Osteocyte (in vitro differentiated cells): Measurements from ENCODE around the gene CSTB. TPM values are rescaled to one million over a fixed set of nuclear protein-coding genes. Genes with fewer than 3 reads are reported as not detected.

Experiments used
- DNase-seq: peaks from one replicate; pipeline ENCODE4 v3.0.0; 2021; ENCODE audit warnings: mixed read lengths; ENCODE audit not compliant: unreplicated experiment; ENCODE audit errors: extremely low spot score
- H3K27ac Mint-ChIP-seq: one replicate; pipeline ENCODE4 v1.8.0; 2021; ENCODE audit warnings: mild to moderate bottlenecking, mixed read lengths; ENCODE audit not compliant: unreplicated experiment
- H3K27me3 Mint-ChIP-seq: one replicate; pipeline ENCODE4 v1.8.0; 2021; ENCODE audit warnings: mixed read lengths; ENCODE audit not compliant: unreplicated experiment
- H3K36me3 Mint-ChIP-seq: one replicate; pipeline ENCODE4 v1.8.0; 2021; ENCODE audit warnings: mixed read lengths; ENCODE audit not compliant: unreplicated experiment
- H3K4me1 Mint-ChIP-seq: one replicate; pipeline ENCODE4 v1.8.0; 2021; ENCODE audit warnings: mixed read lengths; ENCODE audit not compliant: unreplicated experiment
- H3K4me3 Mint-ChIP-seq: one replicate; pipeline ENCODE4 v1.8.0; 2021; ENCODE audit warnings: mild to moderate bottlenecking, moderate library complexity, mixed read lengths; ENCODE audit not compliant: unreplicated experiment
- H3K9me3 Mint-ChIP-seq: one replicate; pipeline ENCODE4 v1.8.0; 2021; ENCODE audit warnings: mixed read lengths; ENCODE audit not compliant: unreplicated experiment
- CTCF ChIP-seq: fragments of 200-600 bp; sonication (generic); IDR thresholded peaks from 2 replicates; pipeline ENCODE4 v1.5.0; 2021; ENCODE audit warnings: antibody characterized with exemption, mild to moderate bottlenecking, moderate library complexity
- total RNA-seq: library from RNA; stranded (reverse); gene quantifications from 2 replicates; pipeline ENCODE4 v1.2.1, GENCODE V29; 2021

Gene CSTB
- total RNA-seq, 1 donor from 2014 or later = 59.1 TPM

- no peak overlapping the region for H3K27ac Mint-ChIP-seq
- H3K4me3 Mint-ChIP-seq = no peak overlapping the region
- peaks cover 56% of the 10 kb centered on the region for H3K36me3 Mint-ChIP-seq
- H3K4me1 Mint-ChIP-seq = no peaks in the 10 kb centered on the region
- no peak for DNase-seq
- TF ChIP-seq CTCF = no peak
- H3K9me3 Mint-ChIP-seq = no peaks in the 10 kb centered on the region
- H3K27me3 Mint-ChIP-seq = no peaks in the 10 kb centered on the region
These were observed 24.0 kb upstream of the CSTB start for GRCh38 chr21:43800124-43800523.

GRCh38 chr21:43799301-43799840, 23.3 kb upstream of the CSTB start:
- Mint-ChIP-seq H3K4me1 (no peaks in the 10 kb centered on the region), H3K27ac (no peak overlapping the region), H3K9me3 (no peaks in the 10 kb centered on the region), H3K4me3 (no peak overlapping the region), H3K36me3 (peaks cover 59% of the 10 kb centered on the region), H3K27me3 (no peaks in the 10 kb centered on the region)
- no peak for DNase-seq
- no peak for TF ChIP-seq CTCF

GRCh38 chr21:43797925-43798715, 22.0 kb upstream of the CSTB start:
- no peak overlapping the region for H3K4me3 Mint-ChIP-seq
- H3K9me3 Mint-ChIP-seq = no peaks in the 10 kb centered on the region
- H3K27me3 Mint-ChIP-seq = no peaks in the 10 kb centered on the region
- no peak for DNase-seq
- H3K27ac Mint-ChIP-seq = no peak overlapping the region
- no peak for TF ChIP-seq CTCF
- no peaks in the 10 kb centered on the region for H3K4me1 Mint-ChIP-seq
- peaks cover 58% of the 10 kb centered on the region for H3K36me3 Mint-ChIP-seq

GRCh38 chr21:43797415-43797814, 21.3 kb upstream of the CSTB start:
- Mint-ChIP-seq H3K4me1 (no peaks in the 10 kb centered on the region), H3K36me3 (peaks cover 58% of the 10 kb centered on the region), H3K27ac (no peak overlapping the region), H3K27me3 (no peaks in the 10 kb centered on the region), H3K9me3 (no peaks in the 10 kb centered on the region), H3K4me3 (no peak overlapping the region)
- no peak for DNase-seq
- no peak for TF ChIP-seq CTCF

GRCh38 chr21:43794857-43795256, 18.7 kb upstream of the CSTB start:
- no peak for DNase-seq
- H3K27me3 Mint-ChIP-seq = no peaks in the 10 kb centered on the region
- H3K9me3 Mint-ChIP-seq = no peaks in the 10 kb centered on the region
- peaks cover 16% of the 10 kb centered on the region for H3K4me1 Mint-ChIP-seq
- no peak overlapping the region for H3K4me3 Mint-ChIP-seq
- TF ChIP-seq CTCF = no peak
- H3K36me3 Mint-ChIP-seq = peaks cover 50% of the 10 kb centered on the region
- H3K27ac Mint-ChIP-seq = no peak overlapping the region
